Embryonic facial prominence (tissue), 1 donor: ENCODE measurements around the gene C6orf89.
"Not testable (repeated sequence)": the region's sequence is repeated elsewhere in the genome, so short reads cannot be mapped to it uniquely, and the experiment has no call there.

Source experiments
- DNase-seq: peaks from one replicate; pipeline ENCODE4 v3.0.0-alpha.2; 2016; ENCODE audit errors: extremely low spot score

C6orf89 gene

DNA sequence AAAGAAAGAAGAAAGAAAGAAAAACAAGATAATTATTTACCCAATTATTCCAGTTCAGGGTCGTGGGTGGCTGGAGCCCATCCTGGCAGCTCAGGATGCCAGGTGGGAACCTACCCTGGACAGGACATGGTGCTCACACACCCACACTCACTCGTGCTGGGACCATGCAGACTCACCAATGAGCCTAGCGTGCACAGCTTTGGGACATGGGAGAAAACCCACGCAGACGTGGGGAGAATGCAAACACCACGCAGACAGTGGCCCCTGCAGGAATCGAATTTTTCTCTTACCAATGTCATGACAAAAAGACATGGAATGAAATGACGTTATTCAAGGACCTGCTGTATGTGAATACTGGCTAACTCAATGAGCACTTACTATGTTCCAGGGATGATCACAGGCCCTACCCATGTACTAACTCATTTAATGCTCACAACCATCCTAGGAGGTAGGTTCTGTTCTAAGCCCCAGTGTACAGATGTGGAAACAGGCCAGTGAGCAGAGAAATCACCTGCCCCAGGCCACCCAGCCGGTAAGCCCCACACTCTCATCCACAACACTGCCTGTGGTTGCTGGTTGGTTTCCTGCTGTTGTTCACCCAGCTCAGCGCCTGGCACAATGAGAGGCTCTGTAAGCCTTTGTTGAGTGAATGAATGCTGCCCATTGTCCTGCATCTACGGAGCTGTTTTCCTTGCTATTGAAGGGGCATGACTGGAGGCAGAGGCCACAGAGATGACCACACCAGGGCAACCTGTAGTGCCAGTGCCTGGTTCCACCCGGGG is 62.0 kb downstream of the C6orf89 start:
- DNase-seq, result no peak

DNA sequence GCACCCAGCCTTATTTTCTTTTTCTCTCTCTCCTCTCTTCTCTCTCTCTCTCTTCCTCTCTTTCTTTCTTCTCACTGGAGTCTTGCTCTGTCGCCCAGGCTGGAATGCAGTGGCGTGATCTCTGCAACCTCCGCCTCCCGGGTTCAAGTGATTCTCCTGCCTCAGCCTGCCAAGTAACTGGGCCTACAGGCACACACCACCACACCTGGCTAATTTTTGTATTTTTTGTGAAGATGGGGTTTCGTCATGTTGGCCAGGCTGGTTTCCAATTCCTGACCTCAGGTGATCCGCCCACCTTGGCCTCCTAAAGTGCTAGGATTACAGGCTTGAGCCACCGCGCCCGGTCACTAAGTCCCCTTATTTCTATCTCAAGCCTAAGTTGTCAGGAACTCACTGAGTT is 63.3 kb downstream of the C6orf89 start:
- not testable (repeated sequence) for DNase-seq

DNA sequence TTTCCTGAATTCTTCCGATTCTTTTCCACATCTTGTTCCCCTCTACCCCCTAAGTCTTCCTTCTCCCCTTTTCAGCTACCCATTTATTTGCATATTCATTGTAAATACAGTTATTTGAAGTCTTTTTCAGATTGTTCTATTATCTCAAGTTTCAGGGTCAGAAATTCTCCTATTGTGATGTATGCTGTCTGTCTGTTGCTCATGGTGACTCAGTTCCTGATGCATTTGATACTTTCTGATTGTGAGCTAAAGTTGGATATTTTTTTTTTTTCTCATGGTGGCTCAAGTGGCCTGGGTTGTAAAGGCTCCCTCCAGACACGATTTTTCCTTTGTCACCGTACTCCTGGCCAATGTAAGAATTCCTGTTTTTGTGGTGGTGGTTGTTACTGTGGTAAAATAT is 63.9 kb downstream of the C6orf89 start:
- DNase-seq, result no peak

DNA sequence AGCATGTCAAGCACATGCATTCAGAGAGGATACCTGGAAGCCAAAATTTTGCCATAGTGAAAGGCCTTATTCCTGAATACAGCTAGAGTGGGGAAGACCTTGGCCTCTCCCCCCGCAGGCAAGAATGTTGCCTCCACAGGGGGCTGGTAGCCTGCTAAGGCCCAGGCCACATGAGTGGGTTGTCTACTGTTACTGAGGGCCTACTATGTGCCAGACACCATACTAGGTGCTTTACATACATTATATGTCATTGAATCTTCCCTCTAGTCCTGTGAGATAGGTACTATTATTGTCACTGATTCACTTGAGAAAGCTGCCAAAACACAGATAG is 68.1 kb downstream of the C6orf89 start:
- DNase-seq, result no peak

DNA sequence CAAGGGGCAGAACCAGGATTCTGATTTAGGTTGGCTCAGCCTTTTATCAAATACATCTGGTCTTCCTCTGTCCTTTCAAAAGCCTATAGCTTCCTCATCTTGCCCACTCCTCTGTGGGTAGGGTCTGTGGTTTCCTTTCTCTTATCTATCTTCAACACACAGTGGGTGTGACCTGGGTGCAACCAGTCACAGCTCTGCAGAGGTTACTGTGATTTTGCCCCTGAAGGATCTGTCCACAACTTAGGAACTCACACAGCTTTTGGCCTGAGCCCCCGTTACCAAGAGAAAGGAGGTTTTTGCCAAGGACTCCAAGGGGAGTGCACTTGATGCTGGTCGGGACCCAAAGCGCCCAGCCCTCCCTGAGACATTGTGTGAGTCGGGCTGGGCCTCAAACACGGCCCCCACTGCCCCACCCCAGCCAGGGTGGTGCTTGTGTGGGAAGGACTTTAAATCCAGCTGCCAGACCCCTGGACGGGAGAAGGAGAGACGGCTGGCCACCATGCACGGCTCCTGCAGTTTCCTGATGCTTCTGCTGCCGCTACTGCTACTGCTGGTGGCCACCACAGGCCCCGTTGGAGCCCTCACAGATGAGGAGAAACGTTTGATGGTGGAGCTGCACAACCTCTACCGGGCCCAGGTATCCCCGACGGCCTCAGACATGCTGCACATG is 68.6 kb downstream of the C6orf89 start, which contains the start of gene PI16:
PI16 (plus strand) TSS at position 477 of the 670 bp plus-strand sequence; CDS start at position 500, 23 bp downstream.
- DNase-seq, result no peak

DNA sequence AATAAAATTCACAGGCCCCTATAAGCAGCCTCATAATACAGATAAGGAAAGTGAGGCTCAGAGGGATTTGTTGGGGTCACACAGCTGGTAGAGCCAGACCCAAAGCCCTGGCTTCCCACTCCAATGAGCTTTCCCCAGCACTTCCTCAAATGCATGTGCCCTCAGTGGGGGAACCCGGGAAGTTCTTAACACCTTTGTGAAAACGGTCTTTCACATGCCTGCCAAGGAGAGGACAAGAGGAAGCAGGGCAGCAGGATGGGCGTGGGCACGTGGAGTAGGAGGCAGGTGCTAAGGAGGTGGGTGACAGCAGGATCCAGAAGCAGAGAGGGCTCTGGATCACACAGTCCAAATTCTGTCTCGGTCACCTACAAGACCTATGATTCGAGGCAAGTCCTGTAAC is 69.4 kb downstream of the C6orf89 start:
- DNase-seq, result no peak

DNA sequence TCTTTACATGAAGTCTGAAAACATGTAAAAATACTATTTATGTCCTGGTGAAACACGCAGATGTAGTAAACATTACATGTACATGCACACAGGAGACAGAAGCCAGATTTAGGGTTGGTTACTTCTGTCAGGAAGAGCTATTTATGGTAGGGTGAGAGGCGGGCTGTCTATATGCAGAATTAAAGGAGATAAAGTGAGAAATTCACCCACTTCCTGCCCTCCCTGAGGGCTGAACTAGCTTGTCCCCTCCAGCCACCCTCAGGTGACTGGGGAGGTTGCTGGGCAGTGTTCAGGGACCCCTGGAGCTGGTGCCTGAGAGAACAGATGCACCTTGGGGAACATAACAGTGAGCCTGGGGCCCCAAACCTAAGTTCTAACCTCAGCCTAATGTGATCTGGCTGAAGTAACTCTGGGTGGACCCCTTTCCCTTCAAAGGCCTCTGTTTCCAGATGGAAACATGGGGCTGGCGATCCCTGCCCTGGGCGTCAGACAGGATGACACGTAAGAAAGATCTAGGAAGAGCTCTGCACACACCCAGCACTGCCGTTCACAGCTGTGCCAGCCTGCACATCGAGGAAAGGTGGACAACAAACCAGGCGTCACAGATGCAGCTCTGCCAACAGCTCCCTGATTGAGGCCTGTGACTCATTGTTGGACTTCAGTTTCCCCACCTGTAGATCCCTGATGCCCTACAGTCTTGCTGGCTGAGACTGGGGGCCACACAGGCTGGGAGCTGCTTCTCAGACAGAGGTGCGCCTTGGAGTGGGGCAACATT is 70.1 kb downstream of the C6orf89 start:
- DNase-seq, result no peak

DNA sequence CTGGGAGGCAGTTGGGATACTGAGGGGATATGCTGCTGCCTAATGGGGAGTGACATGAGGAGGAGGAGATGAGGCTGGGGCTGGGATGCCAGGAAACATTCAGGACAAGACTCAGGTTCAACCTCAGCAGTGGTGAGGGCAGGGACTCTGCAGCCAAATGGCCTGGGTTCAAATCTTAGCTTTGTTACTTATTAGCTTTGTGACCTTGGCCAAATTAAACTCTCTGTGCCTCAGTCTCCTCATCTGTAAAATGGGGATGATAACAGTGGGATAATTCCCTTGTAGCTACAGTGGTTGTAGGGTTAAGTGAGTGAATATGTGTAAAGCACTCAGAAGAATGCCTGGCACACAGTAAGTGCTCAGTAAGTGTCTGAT is 70.7 kb downstream of the C6orf89 start:
- DNase-seq, result no peak

DNA sequence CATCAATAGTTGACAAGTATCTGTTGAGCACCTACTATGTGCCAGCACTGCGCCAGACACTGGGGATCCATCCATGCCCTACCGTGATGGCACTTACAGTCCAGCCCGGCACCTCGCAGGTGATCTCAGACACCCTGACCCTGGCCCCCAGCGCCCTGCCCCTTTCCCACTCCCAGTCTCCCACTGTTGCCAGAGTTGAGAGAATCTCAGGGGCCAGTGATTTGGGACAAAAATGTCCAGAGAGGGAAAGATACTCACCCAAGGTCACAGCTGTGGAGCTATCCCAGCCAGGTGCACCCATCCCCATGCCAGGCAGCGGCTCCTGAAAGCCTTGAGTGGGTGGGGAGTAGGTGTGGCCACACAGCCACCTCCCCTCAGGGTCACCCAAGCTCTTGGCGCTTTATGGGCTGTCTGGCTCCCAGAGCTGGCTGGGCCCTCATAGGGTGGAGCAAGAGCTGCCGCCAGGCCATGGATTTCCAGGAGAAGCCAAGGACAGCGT is 72.1 kb downstream of the C6orf89 start:
- no peak for DNase-seq

DNA sequence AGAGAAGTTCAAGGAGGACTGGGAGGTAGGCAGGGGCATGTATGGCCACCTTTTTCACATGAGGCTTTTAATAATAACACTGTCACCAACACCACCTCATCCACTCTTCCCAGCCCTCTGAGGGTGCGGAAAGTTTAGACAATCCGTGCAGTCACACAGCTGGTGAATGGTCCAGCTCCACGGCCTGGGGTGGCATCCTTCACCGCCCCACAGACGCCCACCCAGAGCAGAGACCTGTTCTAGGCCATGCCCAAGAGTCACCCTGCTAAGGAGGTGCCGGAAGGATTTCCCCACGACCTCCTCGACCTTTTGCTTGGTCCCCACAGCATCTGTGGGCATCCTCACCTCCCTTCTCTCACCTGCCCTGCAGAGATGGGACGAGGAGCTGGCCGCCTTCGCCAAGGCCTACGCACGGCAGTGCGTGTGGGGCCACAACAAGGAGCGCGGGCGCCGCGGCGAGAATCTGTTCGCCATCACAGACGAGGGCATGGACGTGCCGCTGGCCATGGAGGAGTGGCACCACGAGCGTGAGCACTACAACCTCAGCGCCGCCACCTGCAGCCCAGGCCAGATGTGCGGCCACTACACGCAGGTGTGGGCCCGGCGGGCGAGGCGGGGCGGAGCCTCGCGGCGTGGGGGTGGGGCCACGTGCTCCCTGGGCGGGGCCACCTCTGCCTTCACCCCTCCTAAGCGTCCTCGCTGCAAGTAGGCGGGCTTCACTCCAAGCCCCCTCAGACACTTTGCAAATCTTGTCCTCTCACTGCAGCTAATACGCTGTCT is 73.2 kb downstream of the C6orf89 start:
- DNase-seq, result no peak

DNA sequence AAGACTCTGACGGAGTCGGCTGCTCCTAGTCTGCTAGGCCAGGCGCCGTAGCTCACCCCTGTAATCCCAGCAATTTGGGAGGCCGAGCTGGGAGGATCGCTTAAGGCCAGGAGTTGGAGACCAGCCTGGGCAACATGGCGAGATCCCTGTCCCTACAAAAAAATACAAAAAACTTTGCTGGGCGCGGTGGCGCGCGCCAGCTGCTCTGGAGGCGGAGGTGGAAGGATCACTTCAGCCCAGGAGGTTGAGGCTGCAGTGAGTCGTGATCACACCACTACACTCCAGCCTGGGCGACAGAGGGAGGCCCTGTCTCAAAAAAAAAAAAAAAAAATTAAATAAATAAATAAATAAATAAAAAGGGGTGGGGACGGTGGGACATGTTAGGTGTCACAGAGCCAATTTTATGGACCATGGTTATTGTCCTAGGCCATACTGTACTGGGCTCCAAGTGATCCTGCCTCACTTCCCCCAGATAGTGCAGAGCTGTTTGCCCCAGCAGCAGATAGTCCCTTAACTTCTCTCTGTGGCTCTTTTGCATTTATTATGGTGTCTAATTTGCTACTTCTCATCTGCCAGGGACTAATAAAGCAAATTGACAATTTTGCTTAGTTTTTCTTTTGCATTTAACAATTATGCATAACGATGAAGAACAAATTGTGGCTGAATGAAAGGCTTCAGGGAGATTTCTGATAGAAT is 74.0 kb downstream of the C6orf89 start:
- no peak for DNase-seq

DNA sequence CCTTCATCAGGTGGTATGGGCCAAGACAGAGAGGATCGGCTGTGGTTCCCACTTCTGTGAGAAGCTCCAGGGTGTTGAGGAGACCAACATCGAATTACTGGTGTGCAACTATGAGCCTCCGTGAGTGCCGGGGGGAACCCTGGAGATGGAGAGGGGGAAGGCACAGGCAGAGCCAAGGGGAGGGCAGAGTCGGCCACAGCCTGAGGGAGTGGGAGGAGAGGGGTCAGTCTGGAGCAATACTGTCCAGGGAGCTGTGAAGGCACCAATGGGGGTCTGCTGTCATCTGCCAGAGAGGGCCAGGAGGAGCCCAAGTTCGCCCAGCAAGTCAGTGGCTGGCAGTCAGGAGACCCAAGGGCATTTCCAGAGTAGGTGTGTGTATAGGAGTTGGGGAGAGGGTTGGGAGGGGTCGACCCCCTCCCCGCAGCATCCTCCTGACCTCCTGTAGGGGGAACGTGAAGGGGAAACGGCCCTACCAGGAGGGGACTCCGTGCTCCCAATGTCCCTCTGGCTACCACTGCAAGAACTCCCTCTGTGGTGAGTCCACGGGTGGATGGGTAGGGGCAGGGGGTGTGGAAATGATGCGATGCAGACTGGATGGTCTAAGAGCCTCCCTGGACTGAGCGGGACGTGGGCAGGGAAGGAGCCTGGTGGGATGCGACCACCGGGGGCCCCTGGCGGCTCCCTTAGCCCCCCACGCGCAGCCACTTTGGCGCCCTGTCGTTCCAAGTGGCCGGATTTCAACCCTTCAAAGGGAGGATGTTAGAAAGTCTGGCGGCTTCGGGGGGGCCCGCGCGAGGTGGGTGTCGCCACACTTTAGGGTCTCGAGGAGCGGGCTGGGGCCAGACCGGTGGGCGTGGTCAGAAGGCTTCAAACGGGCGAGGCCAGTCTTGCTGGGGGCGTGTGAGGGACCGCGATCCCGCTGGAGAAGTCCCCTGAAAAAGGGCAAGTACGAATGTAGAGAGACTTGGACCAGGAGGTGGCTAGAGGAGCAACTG is 76.0 kb downstream of the C6orf89 start:
- no peak for DNase-seq

DNA sequence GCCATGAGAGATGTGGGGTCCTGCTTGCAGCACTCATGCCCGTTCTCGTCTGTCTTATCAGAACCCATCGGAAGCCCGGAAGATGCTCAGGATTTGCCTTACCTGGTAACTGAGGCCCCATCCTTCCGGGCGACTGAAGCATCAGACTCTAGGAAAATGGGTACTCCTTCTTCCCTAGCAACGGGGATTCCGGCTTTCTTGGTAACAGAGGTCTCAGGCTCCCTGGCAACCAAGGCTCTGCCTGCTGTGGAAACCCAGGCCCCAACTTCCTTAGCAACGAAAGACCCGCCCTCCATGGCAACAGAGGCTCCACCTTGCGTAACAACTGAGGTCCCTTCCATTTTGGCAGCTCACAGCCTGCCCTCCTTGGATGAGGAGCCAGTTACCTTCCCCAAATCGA is 77.1 kb downstream of the C6orf89 start:
- no peak for DNase-seq

DNA sequence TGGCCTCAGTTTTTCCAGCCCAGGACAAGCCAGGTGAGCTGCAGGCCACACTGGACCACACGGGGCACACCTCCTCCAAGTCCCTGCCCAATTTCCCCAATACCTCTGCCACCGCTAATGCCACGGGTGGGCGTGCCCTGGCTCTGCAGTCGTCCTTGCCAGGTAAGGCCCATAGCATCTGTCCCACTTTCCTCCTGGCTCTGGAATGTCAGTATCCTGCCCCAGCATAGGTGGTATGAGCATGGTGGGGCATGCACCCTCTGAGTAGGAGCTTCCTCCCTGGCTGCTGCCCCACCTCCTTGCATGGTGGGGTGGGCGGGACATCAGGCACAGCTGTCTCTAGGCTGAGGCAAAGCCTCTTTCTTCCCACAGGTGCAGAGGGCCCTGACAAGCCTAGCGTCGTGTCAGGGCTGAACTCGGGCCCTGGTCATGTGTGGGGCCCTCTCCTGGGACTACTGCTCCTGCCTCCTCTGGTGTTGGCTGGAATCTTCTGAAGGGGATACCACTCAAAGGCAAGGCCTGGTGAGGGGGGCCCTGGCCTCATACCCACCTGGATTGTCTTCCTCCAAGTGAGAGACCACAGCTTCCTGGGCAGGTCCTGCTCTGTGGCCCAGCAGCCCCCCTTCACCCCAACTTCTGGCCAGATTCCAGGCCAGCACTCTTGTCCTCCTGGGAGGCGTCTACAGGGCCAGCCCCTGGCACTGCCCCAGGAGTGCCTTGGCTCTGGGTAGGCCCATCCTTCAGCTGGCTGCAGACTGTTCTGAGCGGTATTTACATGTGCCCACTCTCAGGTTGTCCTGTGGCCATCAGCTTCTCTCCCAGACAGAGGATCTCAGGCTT is 77.9 kb downstream of the C6orf89 start:
- DNase-seq, result no peak

DNA sequence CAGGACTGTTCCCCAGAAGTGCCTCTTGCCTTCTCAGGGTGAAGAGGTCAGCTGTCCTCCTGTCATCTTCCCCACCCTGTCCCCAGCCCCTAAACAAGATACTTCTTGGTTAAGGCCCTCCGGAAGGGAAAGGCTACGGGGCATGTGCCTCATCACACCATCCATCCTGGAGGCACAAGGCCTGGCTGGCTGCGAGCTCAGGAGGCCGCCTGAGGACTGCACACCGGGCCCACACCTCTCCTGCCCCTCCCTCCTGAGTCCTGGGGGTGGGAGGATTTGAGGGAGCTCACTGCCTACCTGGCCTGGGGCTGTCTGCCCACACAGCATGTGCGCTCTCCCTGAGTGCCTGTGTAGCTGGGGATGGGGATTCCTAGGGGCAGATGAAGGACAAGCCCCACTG is 78.6 kb downstream of the C6orf89 start:
- no peak for DNase-seq

DNA sequence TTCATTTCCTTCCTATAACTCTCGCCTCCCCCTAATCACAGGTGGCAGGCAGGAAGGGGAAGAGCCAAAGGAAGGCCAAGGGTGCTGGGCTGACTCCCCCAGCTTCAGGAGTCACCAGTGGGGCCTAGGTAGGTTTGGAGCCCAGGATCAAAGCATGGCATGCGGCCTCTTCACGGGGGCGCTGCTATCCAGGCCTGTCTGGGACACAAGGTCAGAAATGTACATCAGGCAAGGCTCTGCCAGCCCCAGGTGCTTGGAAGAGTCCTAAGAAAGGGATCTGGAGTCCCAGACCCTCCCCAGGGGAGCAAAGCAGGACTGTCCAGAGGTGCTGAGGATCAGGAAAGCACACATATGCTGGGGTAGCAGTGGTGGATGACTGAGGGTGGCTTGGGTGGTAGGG is 79.2 kb downstream of the C6orf89 start:
- DNase-seq, result no peak

DNA sequence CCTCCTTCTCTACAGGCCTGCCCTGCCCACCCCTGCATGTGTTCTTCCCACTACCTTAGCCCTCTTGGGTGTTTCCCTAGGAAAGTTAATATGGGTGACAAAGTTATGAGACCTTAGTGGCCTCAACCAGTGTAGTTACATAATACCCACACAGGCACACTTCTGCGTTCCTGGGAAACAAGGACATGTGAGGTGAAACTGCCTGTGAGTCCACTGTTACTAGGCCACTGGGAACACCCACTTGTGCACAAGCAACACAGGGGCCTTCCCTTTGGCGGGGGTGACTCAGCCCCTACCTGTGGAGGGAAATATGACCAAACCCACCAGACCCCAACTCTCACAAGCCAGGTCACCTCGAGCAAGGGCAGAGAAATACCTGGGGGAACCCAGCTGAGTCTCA is 81.5 kb downstream of the C6orf89 start:
- DNase-seq, result no peak

DNA sequence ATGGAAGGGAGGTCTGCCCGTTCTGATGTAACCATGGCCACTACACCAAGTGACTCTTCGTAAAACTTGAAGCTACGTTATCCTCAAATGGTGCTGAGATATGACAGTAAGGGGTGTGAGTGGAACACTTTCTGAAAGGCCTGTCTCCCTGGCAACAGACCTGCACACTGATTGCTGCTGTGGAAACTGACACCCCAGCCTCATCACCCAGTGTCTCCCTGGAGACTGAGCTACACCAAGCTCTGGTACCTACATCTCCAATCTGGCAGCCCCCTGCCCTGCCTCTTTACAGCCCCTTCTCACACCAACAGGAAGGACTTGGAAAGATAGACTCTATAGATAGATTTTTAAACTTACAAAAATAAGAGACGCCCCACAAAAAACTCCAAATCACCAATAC is 82.0 kb downstream of the C6orf89 start:
- DNase-seq, result no peak
